Right forelimb (tissue), 1 donor: Measurements from ENCODE around the gene GPR139.

Experiments used
- DNase-seq: peaks from one replicate; pipeline ENCODE4 v3.0.0-alpha.2; 2018

The GPR139 gene

DNA sequence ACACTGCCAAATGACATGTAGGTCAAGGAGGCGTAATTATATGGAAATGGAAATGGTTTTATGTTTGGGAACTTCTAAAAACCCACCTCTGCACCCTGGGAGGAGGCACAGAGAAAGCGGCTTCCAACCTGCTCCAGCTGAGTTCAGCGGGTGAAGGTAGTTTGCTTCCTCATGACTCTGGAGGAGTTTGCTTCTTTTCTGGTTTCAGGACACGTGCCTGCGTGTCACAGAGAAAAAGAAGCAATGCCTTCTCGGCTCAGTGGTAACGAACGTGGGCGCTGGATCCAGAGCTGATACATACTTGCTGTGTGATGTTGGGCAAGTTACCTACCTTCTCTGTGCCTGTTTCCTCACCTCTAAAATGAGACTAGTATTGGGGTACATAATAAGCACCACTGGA is 22.1 kb downstream of the GPR139 start:
- no peak for DNase-seq

DNA sequence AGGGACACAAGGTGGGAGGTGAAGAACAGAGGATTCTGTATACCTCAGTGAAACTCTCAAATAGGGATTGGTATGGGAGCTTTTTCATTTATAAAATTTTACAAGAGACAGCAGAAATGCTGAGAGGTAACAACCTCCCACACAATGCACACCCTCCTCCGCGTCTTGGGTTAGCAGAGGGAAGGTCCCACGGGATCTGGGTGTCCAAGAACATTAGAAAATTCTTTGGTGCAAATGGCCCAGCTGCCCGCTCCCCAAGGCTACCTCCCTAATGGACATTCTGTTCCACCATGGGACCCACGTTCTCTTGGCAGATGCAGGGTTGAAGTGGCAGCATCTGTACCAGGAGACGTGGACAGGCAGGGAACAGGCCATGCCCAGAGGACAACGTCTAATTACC is 22.5 kb downstream of the GPR139 start:
- DNase-seq = no peak

DNA sequence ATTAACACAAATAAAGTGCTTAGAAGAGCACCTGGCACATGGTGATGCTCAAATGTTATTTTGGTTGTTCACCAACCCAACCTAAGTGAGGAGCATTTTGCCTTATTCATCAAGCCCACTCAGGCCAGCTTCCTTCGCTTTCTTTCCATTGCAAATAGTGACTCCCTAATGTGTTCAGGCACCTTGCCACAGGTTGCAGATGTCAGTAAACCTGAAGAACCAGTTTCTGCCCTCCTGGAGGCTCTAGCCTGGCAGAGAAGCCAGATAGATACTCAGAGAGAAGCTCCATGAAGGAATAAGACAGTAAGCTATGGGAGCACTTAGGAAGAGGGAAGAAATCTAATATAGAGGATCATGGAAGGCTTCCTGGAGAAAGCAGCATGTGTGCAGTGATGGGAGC is 23.9 kb downstream of the GPR139 start:
- no peak for DNase-seq

GRCh38 chr16:20045886-20046285 is 27.8 kb downstream of the GPR139 start:
- DNase-seq = no peak

DNA sequence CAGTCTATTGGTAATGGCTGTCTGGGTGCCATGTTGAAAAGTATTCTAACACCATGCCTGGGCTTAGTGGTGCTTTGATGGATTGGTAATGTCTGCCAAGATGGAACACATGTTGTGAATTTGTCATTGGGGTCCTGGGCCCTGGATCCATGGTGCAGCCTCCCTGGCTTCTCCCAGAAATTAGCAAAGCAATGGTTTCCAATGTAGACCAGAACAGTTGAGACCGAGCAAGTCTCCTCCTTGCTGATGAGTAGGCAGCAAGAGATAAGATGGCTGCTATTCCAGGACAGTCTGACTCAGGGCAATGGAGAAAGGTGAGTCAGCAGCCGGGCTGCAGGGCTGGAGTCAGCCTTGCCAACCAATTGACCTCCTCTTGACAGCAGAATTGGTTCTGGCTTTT is 30.8 kb downstream of the GPR139 start:
- DNase-seq = no peak

- DNase-seq = no peak
These were observed 31.6 kb downstream of the GPR139 start for GRCh38 chr16:20041924-20042596.

- DNase-seq = no peak
These were observed 33.7 kb downstream of the GPR139 start for GRCh38 chr16:20040011-20040410.

GRCh38 chr16:20029611-20030010 is 44.1 kb downstream of the GPR139 start:
- no peak for DNase-seq

DNA sequence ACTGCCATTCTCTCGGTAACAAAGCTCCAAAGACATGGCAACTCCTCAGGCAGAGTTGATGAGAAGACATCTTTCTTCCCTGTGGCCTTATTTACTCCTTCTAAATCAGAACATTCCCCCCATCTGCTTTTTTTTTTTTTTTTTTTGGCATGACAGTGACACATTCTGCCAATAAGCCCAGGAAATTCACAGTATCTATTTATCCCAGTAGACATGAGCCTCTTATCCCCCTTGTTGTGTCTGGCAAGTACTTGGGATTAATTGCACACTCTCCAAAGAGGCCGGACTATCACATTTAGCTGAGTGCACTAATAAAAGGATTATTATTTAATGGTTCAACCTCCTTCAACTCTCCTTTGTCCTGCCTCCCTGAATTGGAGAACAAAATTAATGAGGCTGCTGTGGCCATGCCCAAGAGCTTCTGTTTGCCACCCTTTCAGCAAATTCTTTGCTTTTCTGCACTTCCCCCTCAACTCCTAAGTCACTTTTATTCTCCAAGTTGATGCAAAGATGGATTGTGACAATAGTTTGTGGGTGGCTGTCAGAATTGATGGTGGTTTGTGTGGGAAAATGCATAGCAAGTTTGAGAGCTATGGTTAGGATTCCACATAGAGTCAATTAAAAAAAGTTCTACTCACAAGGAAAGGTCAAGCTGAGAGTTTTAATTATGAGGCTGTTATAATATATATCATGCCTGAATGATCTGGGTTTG is 47.2 kb downstream of the GPR139 start:
- no peak for DNase-seq

GRCh38 chr16:20023190-20023589 is 50.5 kb downstream of the GPR139 start:
- no peak for DNase-seq

DNA sequence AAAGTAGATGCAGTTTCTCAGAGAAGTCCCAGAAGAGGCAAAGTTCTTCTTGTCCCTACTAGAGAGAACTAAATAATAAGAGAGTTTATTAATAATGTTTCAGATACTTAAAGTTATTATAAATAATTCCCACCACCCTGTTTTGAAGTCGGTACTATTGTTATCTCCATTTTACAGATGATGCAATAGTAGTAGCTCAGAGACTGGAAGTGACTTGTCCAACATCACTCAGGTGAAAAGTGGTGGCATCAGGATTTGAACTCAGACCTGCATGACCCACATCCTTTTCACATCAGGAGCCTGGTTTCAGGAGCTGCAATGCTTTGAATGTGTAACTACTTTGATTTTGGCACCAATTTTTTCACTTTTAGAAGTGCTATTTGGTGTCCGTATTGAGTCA is 52.7 kb downstream of the GPR139 start:
- no peak for DNase-seq

DNA sequence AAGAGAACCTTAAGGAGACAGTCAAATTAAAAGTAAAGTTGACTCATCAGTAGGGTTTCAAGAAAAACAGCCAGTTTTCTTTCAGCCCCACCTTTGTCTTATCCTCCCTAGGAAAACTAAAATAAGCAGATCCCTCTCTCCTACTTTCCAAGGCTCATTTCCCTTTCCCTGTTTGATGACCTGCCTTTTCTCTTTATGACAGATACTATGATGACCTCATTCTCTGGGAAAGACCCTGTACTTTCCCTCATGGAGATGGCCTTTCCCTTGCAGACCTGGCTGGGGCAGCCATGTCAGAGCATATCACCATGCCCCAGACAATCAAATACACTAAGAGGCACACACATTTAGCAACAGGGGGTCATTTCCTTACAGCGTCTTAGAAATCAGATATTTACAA is 53.6 kb downstream of the GPR139 start:
- no peak for DNase-seq

DNA sequence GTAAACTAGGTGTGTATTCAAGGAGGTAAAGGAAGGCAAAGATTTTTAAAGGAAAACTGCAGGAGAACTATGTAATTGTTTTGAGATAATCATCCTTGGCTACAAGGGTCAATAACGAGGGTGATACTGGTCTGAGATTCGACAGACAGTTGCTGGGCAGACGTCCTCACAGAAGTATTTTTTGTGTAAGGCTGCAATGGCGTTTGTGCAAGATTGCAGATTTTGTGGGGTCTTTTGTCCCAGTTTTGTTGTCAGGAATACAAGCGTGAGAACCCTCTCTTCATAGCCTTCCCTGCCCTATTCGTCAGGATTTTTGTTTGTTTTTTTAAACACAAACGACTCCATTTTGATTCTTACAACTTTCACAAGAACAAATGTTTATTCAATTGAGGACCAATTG is 57.5 kb downstream of the GPR139 start:
- DNase-seq = no peak

GRCh38 chr16:20004931-20005330 is 68.8 kb downstream of the GPR139 start:
- DNase-seq = no peak

DNA sequence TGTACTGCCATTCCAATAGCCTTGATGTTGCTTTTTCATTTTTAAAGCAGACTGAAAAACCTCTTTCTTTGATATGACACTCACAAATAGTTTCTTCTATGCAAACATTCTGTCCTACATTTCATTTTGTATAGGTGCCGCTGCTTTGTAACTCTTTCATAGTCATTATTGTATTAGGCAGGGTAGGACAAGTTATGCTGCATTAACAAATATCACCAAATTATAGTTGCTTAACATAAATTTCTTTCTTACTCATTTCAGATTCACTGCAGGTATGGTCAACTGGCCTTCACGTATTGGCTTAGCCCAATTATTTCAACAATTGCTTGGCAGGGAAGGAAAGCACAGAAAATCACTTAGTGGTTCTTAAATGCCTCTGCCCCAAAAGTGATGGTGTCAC is 70.8 kb downstream of the GPR139 start:
- no peak for DNase-seq

DNA sequence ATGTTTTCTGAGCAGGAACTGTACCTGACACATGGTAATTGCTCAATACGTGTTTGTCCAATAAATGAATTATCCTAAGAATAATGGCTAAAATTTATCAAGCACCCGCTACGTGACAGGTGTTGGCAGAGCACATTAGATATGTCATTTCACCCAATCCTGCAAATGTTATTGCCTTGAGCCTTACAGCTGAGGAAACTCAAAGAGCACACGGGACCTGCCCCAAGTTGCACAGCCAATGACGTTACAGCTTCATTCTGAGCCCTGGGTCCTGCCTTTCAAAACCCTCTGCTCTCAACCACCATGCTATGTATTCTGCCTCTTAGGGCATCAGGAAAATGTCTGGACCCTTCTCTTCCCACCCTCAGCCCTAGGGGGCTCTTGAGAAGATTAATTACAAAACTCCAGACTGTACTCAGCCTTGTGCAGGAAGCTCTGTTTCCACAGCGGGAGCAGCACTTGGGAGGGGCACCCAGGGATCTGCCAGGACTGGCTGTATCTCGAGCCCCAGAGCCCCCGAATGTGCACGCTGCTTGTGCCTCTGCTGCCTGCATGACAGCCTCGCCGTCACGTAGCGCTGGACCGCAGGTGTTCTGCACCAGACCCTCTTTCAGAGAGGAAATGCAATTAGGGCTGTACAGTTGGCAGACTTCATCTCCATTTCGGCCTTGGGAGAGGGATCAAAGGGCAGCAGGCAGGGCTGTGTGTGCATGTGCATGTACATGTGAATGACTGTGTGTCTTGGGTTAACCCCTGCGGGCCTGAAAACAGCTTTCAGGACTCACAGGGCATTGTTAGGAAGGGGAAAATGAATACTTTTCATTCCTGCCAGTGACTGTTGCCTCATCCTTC is 71.6 kb downstream of the GPR139 start:
- DNase-seq = no peak

DNA sequence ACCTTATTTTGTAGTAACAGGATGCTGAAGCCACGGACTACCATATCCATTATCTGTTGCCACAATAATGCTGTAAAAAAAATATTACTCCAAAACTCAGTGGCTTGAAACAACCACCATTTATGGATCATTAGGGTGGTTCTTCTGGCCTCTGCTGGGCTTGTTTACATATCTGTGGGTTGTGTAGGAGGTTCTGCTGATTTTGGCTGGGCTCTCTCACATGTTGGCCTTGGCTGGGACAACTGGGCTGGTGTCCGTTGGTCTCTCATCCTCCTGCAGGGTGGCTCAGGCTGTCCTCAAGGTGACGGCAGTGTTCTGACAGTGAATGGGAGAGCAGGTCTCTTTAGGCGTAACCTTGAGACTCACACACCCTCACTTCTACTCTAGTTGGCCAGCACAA is 76.0 kb downstream of the GPR139 start:
- DNase-seq = no peak

GRCh38 chr16:19997264-19997663 is 76.4 kb downstream of the GPR139 start:
- no peak for DNase-seq

DNA sequence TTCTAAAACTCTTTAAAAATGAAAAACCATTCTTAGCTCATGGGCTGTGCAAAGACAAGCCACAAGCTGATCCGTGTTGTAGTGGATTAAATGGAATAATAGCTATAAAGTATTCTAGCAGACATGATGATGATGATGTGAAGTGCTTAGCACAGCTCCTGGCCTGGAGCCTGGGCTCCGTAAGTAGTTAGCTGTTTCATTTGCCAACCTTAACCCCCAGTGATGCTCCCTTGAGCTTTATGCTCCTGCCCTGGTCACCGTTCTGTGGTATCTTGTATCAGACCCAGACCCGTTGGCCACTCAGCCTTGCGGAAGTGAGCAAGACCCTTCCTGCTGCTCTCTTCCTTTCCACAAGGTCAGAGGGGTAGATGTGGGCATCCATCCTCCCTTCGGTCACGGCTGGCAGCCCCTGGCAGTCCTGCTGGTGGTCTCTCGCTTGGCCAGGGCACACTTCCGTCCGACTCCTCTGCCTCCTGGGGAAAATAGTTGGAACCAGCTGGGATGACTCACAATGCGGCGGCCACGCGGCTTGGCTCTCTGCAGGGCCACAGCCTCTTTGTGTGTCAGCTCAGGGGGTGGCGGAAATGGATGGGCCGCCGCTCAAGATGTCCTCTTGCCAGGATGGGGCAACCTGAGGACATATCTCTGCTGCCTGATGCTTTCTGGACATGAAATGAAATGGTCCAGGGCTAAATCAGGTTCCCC is 79.1 kb downstream of the GPR139 start:
- no peak for DNase-seq

DNA sequence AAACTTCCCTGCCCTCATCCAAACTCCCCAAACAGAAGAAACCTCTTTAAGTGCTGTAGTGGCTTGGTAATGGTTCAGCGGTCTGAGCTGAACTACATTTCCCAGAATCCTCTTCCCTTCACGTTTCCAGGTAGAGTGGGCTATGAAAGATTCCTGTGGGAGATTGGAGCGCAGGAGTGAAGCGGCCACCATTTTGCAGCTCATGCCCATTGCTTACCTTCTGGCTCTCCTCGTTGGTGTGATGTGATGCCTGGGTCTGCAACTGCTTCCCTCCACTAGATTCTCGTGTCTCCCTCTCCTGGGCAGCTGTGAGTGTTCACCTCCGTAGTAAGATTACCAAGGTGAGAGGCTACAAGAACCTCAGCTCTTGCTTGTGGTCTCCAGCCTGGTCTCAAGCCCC is 82.1 kb downstream of the GPR139 start:
- DNase-seq = no peak

DNA sequence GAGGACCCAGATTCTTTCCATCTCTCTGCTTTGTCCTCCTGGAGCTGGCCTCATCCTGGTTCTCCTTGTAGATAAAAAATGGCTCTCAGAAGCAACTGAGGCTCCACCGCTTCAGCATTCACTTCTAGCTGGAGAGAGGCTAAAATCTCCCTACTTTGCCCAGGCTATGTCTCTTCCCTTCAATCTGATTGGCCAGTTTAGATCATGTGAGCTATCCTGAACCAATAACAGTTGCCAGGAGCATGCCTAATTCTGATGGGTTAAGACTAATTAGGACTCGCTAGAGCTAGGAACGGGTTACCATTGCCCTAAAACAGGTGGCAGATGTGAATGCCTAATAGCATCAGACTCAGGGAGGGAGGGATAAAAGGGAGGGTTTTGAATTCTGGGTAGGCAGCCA is 89.6 kb downstream of the GPR139 start:
- DNase-seq = no peak
